ENCODE measurements around the gene MAD1L1.
"Not testable (repeated sequence)": the region's sequence is repeated elsewhere in the genome, so short reads cannot be mapped to it uniquely, and the experiment has no call there.

The MAD1L1 gene

GRCh38 chr7:1876641-1877040, 356.1 kb downstream of the MAD1L1 start:
- not testable (repeated sequence) for DNase-seq (ENCODE audit: low spot score)

- DNase-seq (ENCODE audit: low spot score), result not testable (repeated sequence)
Observed at GRCh38 chr7:1875392-1876199, 357.1 kb downstream of the MAD1L1 start.

- DNase-seq (ENCODE audit: low spot score), result not testable (repeated sequence)
Observed at GRCh38 chr7:1874590-1875391, 358.0 kb downstream of the MAD1L1 start.

GRCh38 chr7:1873857-1874589, 358.7 kb downstream of the MAD1L1 start:
- DNase-seq (ENCODE audit: low spot score), result no peak

- no peak for DNase-seq (ENCODE audit: low spot score)
Observed at GRCh38 chr7:1873421-1873820, 359.3 kb downstream of the MAD1L1 start.

- no peak for DNase-seq (ENCODE audit: low spot score)
Observed at GRCh38 chr7:1873070-1873405, 359.7 kb downstream of the MAD1L1 start.

DNA sequence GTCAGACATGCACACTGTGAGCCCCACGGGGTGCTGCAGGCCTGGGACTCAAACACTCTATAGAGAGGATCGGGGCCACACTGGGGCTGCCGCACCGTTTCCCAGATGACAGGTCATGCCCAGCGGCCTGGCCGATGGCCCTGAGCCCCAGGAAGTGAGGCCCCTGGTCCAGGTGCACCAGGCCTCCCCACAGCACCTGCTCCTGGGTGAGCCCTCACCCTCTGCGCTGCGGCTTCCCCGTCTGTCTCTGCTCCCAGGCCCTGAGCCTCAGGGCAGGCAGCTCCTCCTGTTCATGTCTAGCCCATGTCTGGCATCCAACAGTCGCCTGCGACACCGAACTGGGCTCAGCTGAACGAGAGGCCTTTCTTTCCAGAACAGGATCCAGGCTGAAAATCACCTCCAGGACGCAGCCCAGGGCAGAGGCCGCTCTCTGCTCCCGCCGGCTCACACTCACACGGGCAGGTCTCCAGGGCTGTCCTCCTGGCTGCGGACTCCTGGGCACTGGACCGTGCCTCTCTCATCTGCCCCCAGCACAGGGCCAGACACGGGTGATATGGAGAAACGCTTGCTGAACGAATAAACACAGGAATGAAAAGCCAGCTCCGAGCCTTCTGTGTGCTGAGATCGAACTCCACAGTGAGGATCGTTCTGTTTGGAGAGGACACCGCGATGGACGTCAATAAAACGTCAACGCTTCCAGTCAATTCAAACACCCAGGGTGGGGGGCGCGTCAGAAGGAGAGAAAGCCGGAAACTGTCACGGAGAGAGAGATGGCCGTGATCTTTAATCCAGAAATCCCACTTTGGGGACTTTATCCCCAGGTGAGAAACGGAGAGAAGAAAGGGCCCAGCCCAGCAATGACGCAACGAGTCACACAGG, 360.3 kb downstream of the MAD1L1 start:
- DNase-seq (ENCODE audit: low spot score), result no peak

DNA sequence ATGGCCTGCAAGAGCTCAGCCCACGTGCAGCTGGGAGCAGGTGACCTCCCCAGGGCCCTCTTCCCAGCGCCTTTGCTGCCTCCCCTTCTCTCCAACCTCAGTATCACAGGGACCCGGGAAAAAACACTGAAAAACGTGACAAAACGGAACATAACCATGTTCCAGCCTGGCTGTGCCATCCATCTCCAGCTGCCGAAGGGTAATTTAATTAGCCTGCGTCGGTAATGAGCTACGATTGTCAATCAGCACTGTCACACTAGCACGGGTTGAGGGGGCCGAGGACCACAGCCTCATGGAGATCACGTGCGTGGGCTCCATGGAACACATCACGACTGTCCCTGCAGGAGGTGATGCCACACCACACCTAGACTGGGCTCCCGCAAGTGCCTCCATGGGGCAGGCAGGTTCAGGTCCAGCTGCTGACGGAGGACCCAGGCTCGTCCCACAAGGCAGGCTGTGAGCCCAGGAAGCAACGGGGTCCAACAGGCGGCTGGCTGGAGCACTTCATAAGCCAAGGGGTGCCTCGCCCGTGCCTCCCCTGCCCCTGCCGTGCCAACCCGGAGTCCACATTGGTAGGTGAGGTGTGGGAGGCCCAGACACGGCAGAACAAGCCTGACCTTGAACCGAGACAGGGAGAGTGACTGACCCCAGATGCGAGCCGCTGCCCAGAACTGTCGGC, 363.2 kb downstream of the MAD1L1 start:
- no peak for DNase-seq (ENCODE audit: low spot score)

DNA sequence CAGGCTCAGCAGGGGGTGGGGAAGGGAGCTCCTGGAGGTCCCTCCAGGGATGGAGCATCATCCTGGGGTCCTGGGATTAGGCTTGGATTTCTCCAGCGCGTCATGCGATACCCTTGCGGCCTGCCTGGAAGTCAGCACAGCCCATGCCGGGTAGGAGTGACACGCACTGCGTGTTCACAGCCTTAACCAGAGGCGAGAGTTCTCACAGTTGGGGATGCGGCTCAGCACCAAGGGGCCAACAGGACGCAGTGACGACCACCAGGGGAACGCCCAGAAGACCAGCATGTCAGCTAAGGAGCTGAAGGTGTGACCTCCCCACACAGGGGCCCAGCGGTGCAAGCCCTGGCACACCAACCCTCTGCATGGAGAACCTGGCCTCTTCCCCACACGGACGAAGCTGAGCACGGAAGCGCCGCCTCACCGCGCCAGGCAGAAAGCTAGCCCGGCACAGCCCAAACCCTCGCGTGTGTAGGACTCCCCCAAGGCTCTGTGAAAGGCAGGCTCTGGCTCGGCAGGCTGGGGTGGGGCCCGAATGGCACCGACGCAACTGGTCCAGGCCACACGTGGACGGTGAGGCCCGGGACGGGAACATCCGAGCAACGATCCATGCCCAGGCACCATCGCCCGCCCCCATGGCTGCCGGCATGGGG, 364.1 kb downstream of the MAD1L1 start:
- no peak for DNase-seq (ENCODE audit: low spot score)

DNA sequence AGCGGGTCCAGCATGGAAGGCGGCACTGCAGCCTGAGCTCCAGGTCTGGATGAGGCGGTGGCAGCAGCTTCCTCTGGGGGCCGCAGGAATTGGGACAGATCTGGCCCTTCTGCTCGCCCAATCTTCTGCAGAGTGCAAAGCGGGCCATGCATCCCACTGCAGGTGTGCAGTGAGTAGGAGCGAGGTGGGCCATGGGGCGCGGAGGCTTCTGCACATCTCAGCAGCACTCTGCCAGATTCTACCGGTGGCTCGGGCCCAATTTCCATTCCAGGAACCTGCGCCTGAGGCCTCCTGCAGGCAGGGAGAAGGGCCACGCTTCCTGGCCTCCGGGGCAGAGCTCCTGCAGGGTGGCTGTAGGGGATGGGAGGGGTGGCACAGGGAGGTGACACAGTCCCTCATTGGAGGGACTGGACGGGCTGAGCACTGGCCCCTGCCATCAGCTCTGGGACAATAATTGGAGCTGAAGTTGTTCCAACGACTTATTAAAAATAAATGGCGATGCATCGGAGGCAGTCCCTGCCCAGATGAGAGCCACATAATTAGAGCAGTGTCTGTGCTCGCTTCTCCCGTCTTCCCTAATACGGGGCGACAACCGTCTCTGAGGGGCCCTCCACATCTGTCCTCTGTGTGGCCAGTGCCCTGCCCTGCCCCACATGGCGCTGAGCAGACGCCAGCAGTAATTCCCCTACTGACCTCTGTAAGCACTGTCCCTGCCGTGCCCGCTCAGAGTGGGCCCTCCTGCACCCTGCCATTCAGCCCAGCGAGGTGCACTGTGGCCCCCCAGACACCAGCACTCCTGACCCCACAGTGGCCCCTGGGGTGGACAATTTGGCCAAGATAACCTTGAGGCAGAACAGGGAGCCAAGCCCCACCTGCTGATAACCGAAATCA, 365.1 kb downstream of the MAD1L1 start:
- DNase-seq (ENCODE audit: low spot score), result no peak

GRCh38 chr7:1866601-1867000, 366.1 kb downstream of the MAD1L1 start:
- DNase-seq (ENCODE audit: low spot score), result no peak

GRCh38 chr7:1865571-1866255, 367.0 kb downstream of the MAD1L1 start:
- no peak for DNase-seq (ENCODE audit: low spot score)

GRCh38 chr7:1865000-1865555, 367.7 kb downstream of the MAD1L1 start:
- DNase-seq (ENCODE audit: low spot score), result no peak

- no peak for DNase-seq (ENCODE audit: low spot score)
Observed at GRCh38 chr7:1864161-1864940, 368.4 kb downstream of the MAD1L1 start.

DNA sequence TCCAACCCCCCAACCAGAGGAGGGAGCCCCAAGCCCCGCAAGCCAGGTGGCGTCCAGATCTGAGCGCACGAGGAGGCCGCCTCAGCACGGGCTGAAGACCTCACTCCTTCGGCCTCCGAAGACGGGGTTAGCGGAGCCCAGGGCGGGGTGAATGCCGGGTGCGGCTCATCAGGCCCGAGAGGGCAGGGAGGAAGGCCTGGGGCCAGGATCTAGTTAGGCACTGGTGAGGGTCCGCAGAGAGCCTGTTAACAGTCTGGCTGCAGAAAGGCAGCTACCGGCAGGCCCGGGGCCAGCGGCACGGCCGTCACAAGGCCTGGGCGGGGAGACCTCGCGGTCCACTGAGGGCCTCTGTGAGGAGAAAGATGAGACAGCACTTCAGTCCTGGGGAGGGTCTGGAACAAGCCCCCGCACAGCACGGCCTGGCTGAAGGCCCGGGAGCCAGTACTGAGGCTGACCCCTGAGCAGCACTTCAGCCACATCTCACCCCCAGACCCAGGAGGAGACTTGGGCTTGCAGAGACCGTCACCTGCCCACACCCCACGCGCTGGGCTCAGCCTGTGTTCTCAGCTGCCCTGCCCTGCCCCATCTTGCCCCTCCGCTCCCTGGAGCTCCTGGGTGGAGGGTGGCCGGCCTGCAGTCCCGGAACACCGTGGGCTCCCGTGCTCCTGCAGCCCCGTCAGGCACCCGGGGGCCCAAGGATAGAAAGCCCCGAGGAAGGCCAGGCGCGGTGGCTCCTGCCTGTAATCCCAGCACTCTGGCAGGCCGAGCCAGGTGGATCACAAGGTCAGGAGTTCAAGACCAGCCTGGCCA, 369.4 kb downstream of the MAD1L1 start:
- DNase-seq (ENCODE audit: low spot score), result no peak

DNA sequence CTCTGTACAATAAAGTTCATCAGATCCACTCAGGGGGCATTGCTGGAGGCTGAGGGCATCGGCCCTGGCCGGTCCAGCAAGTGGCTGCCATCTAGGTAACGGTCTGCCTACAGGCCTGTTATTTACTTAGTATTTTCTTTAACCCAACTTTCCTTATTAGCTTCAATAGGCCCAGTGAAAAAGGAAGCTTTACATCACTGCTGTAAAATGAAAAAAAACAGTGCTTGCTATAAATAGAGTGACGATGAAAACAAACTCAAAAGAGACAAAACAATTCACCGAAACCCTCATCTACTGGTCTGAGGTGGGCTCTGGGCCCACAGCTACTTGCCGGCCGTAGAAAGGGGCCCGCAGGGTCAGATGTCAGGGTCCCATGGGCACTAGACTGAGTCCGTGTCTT, 370.2 kb downstream of the MAD1L1 start:
- DNase-seq (ENCODE audit: low spot score), result no peak

Measured in D341Med (cell line).